Suprapubic skin (tissue), 3 donors: Measurements from ENCODE around the gene VMO1.

ENCODE experiments used
- POLR2A ChIP-seq, 2 donors: fragments of 450-650 bp; IDR thresholded peaks; one replicate each; pipeline ENCODE4 v1.6.1; 2017; ENCODE audit warnings: antibody characterized with exemption in 2 of 2, mild to moderate bottlenecking in 2 of 2, moderate library complexity in 2 of 2
- TF ChIP-seq, protein P1 (sequence below), 2 donors: fragments of 200-600 bp in 1 of 2; fragments of 450-650 bp in 1 of 2; sonication (generic) in 1 of 2; IDR thresholded peaks; one replicate each; pipeline ENCODE4 v1.5.1; 2016 to 2019; ENCODE audit warnings: antibody characterized with exemption in 2 of 2, mild to moderate bottlenecking in 1 of 2, moderate library complexity in 1 of 2

DNA sequence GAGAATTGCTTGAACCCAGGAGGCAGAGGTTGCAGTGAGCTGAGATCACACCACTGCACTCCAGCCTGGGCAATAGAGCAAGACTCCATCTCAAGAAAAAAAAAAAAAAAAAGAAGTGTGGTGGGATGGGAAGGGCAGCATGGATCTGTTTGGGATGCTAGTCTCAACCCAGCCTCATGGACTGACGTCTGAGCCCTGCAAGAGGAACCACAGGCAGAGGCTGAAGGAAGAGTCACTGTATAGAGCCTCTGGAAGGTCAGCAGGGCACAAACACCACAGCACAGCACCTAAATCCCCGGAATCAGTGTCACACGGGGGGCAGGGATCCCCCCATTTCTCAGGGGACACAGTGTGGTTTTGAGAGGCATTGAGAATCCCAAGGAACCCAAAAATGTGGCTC, 35.6 kb downstream of the VMO1 start:
- no peak for TF ChIP-seq POLR2A (IDR thresholded peaks at IDR 0.05)
- TF ChIP-seq, protein P1, sequence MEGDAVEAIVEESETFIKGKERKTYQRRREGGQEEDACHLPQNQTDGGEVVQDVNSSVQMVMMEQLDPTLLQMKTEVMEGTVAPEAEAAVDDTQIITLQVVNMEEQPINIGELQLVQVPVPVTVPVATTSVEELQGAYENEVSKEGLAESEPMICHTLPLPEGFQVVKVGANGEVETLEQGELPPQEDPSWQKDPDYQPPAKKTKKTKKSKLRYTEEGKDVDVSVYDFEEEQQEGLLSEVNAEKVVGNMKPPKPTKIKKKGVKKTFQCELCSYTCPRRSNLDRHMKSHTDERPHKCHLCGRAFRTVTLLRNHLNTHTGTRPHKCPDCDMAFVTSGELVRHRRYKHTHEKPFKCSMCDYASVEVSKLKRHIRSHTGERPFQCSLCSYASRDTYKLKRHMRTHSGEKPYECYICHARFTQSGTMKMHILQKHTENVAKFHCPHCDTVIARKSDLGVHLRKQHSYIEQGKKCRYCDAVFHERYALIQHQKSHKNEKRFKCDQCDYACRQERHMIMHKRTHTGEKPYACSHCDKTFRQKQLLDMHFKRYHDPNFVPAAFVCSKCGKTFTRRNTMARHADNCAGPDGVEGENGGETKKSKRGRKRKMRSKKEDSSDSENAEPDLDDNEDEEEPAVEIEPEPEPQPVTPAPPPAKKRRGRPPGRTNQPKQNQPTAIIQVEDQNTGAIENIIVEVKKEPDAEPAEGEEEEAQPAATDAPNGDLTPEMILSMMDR (IDR thresholded peaks at IDR 0.05), result no peak
